GM23338 (cell line): ENCODE results near the gene KRT85.

Source experiments
- CREB1 ChIP-seq: fragments of 250-450 bp; sonication (Bioruptor Pico); IDR thresholded peaks from 2 replicates; pipeline ENCODE4 v1.5.0; 2020; ENCODE audit warnings: low read depth, mild to moderate bottlenecking, moderate library complexity
- EZH2 ChIP-seq: fragments of 200-600 bp; sonication (generic); IDR thresholded peaks from one replicate; pipeline ENCODE4 v1.8.0; 2017; ENCODE audit warnings: antibody characterized with exemption, mild to moderate bottlenecking, low read depth; ENCODE audit not compliant: unreplicated experiment
- EZH2phosphoT487 ChIP-seq: fragments of 200-600 bp; sonication (generic); IDR thresholded peaks from one replicate; pipeline ENCODE4 v1.8.1; 2018; ENCODE audit warnings: antibody characterized with exemption; ENCODE audit not compliant: unreplicated experiment
- NANOG ChIP-seq: IDR thresholded peaks from 2 replicates; pipeline ENCODE4 v1.6.1; 2016; ENCODE audit warnings: antibody characterized with exemption, borderline replicate concordance
- POLR2AphosphoS5 ChIP-seq: IDR thresholded peaks from 2 replicates; pipeline ENCODE4 v1.6.1; 2016; ENCODE audit warnings: antibody characterized with exemption, low read depth
- ZNF331 ChIP-seq: fragments of 250-450 bp; sonication (Bioruptor Pico); IDR thresholded peaks from 2 replicates; pipeline ENCODE4 v1.5.0; 2020; ENCODE audit warnings: low read depth, mild to moderate bottlenecking, moderate library complexity
- TF ChIP-seq, protein P1 (sequence below), 2 experiments: fragments of 200-600 bp in 1 of 2; sonication (generic) in 1 of 2; conservative IDR thresholded peaks; 2 replicates each; pipeline versions ENCODE4 v1.5.1 to v1.6.1; 2016 to 2017; ENCODE audit warnings: antibody characterized with exemption in 2 of 2, low read depth in 2 of 2, mild to moderate bottlenecking in 2 of 2, moderate library complexity in 1 of 2
- TF ChIP-seq, protein P2 (sequence below): IDR thresholded peaks from one replicate; pipeline ENCODE4 v1.6.1; 2018; ENCODE audit warnings: antibody characterized with exemption; ENCODE audit not compliant: unreplicated experiment
- TF ChIP-seq, protein P3 (sequence below): IDR thresholded peaks from 2 replicates; pipeline ENCODE4 v1.6.1; 2016; ENCODE audit warnings: antibody characterized with exemption

DNA sequence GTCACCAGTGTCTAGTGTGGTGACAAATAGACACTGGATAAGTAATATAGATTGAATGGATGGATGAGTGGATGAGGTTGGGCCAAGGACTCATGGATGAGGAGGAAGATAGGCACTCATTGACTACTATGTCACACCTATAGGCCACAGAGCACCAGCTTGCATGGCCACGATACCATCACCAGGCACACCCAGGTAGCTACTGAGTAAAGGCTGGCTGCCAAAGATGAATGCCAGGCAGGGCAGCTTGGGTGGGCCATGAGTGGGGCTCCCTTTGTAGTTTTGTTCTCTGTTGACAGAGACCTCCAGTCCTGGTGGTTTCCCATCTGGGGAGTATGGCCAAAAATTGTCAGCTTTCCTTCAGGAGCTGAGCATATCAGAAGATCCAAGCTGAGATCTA is 34.9 kb downstream of the KRT85 start:
- TF ChIP-seq ZNF331 (CRISPR knock-in tag), result no peak
- TF ChIP-seq, protein P1, sequence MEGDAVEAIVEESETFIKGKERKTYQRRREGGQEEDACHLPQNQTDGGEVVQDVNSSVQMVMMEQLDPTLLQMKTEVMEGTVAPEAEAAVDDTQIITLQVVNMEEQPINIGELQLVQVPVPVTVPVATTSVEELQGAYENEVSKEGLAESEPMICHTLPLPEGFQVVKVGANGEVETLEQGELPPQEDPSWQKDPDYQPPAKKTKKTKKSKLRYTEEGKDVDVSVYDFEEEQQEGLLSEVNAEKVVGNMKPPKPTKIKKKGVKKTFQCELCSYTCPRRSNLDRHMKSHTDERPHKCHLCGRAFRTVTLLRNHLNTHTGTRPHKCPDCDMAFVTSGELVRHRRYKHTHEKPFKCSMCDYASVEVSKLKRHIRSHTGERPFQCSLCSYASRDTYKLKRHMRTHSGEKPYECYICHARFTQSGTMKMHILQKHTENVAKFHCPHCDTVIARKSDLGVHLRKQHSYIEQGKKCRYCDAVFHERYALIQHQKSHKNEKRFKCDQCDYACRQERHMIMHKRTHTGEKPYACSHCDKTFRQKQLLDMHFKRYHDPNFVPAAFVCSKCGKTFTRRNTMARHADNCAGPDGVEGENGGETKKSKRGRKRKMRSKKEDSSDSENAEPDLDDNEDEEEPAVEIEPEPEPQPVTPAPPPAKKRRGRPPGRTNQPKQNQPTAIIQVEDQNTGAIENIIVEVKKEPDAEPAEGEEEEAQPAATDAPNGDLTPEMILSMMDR (conservative IDR thresholded peaks at IDR 0.05; ENCODE audit: low read depth in 2 of 2), result no peak
- no peak for TF ChIP-seq EZH2phosphoT487
- no peak for TF ChIP-seq CREB1 (CRISPR knock-in tag)
- no peak for TF ChIP-seq EZH2
- TF ChIP-seq, protein P2, sequence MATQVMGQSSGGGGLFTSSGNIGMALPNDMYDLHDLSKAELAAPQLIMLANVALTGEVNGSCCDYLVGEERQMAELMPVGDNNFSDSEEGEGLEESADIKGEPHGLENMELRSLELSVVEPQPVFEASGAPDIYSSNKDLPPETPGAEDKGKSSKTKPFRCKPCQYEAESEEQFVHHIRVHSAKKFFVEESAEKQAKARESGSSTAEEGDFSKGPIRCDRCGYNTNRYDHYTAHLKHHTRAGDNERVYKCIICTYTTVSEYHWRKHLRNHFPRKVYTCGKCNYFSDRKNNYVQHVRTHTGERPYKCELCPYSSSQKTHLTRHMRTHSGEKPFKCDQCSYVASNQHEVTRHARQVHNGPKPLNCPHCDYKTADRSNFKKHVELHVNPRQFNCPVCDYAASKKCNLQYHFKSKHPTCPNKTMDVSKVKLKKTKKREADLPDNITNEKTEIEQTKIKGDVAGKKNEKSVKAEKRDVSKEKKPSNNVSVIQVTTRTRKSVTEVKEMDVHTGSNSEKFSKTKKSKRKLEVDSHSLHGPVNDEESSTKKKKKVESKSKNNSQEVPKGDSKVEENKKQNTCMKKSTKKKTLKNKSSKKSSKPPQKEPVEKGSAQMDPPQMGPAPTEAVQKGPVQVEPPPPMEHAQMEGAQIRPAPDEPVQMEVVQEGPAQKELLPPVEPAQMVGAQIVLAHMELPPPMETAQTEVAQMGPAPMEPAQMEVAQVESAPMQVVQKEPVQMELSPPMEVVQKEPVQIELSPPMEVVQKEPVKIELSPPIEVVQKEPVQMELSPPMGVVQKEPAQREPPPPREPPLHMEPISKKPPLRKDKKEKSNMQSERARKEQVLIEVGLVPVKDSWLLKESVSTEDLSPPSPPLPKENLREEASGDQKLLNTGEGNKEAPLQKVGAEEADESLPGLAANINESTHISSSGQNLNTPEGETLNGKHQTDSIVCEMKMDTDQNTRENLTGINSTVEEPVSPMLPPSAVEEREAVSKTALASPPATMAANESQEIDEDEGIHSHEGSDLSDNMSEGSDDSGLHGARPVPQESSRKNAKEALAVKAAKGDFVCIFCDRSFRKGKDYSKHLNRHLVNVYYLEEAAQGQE, result no peak
- TF ChIP-seq, protein P3, sequence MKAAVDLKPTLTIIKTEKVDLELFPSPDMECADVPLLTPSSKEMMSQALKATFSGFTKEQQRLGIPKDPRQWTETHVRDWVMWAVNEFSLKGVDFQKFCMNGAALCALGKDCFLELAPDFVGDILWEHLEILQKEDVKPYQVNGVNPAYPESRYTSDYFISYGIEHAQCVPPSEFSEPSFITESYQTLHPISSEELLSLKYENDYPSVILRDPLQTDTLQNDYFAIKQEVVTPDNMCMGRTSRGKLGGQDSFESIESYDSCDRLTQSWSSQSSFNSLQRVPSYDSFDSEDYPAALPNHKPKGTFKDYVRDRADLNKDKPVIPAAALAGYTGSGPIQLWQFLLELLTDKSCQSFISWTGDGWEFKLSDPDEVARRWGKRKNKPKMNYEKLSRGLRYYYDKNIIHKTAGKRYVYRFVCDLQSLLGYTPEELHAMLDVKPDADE, result no peak
- no peak for TF ChIP-seq NANOG
- no peak for TF ChIP-seq POLR2AphosphoS5
